GM12878 (cell line): ENCODE data around the gene CFAP52. TPM values are rescaled to one million over a fixed set of nuclear protein-coding genes. Genes with fewer than 3 reads are reported as not detected.

Source experiments
- ATF2 ChIP-seq: IDR thresholded peaks from 2 replicates; pipeline ENCODE4 v1.6.1; 2012; ENCODE audit warnings: low read length, inconsistent platforms
- CHD4 ChIP-seq: fragments of 200-600 bp; sonication (generic); IDR thresholded peaks from 2 replicates; pipeline ENCODE4 v1.6.1; 2016; ENCODE audit warnings: mild to moderate bottlenecking
- FOS ChIP-seq: IDR thresholded peaks from 3 replicates; pipeline ENCODE4 v1.6.1; 2011; ENCODE audit warnings: borderline replicate concordance; ENCODE audit not compliant: insufficient read length; ENCODE audit errors: extremely low read depth
- GABPA ChIP-seq: IDR thresholded peaks from 2 replicates; pipeline ENCODE4 v1.6.1; 2014; ENCODE audit warnings: antibody characterized with exemption, low read depth, mild to moderate bottlenecking, inconsistent platforms
- HCFC1 ChIP-seq: fragments of 150-350 bp; IDR thresholded peaks from 2 replicates; pipeline ENCODE4 v1.6.1; 2014; ENCODE audit warnings: low read length
- IRF5 ChIP-seq: fragments of 450-650 bp; IDR thresholded peaks from 2 replicates; pipeline ENCODE4 v1.6.1; 2017; ENCODE audit warnings: borderline replicate concordance
- POLR2A ChIP-seq: IDR thresholded peaks from 2 replicates; pipeline ENCODE4 v1.6.1; 2011; ENCODE audit warnings: low read depth, mild to moderate bottlenecking, low read length
- SP1 ChIP-seq: IDR thresholded peaks from one replicate; pipeline ENCODE4 v1.6.1; 2011; ENCODE audit warnings: low read depth, low read length
- ZNF622 ChIP-seq: fragments of 450-650 bp; IDR thresholded peaks from 2 replicates; pipeline ENCODE4 v1.6.1; 2017; ENCODE audit warnings: mild to moderate bottlenecking, inconsistent platforms
- ZNF687 ChIP-seq: fragments of 450-650 bp; IDR thresholded peaks from 2 replicates; pipeline ENCODE4 v1.6.1; 2017; ENCODE audit warnings: mild to moderate bottlenecking, moderate library complexity
- polyA plus RNA-seq, 11 experiments: library from polyadenylated mRNA; depleted of rRNA in 4 of 11; unstranded in 6 of 11; stranded (reverse) in 5 of 11; fragments of >200 nt; fragmentation: Nextera tagmentation in 4 of 11; fragmentation: Illumina TruSeq in 1 of 11; extraction: Ambion mirVana in 4 of 11; extraction: Trizol in 1 of 11; gene quantifications; 1 replicate in 1 of 11; 2 replicates in 10 of 11; pipeline versions ENCODE4 v1.2.1 to v1.2.3, GENCODE V29; 2011 to 2016; ENCODE audit warnings: inconsistent platforms in 2 of 11, missing spikeins in 2 of 11, low read depth in 1 of 11
- total RNA-seq, 4 experiments: library from RNA; depleted of rRNA in 3 of 4; stranded (reverse); fragments of >200 nt in 3 of 4; fragmentation: Illumina TruSeq in 1 of 4; extraction: Trizol in 1 of 4; gene quantifications; 2 replicates each; pipeline versions ENCODE4 v1.2.1 to v1.2.3, GENCODE V29; 2013 to 2021
- TF ChIP-seq, protein P1 (sequence below): fragments of 450-650 bp; conservative IDR thresholded peaks from 2 replicates; pipeline ENCODE4 v1.6.1; 2017; ENCODE audit warnings: mild to moderate bottlenecking, moderate library complexity
- TF ChIP-seq, protein P2 (sequence below): fragments of 450-650 bp; IDR thresholded peaks from 2 replicates; pipeline ENCODE4 v1.6.1; 2016; ENCODE audit warnings: mild to moderate bottlenecking
- TF ChIP-seq, protein P3 (sequence below): fragments of 450-650 bp; IDR thresholded peaks from 2 replicates; pipeline ENCODE4 v1.6.1; 2017; ENCODE audit warnings: mild to moderate bottlenecking
- TF ChIP-seq, protein P4 (sequence below): fragments of 150-350 bp; IDR thresholded peaks from 2 replicates; pipeline ENCODE4 v1.6.1; 2014; ENCODE audit warnings: mild to moderate bottlenecking, low read depth, low read length
- TF ChIP-seq, protein P5 (sequence below): IDR thresholded peaks from 2 replicates; pipeline ENCODE4 v1.6.1; 2012; ENCODE audit warnings: low read depth, low read length, improper control_type of control experiment

CFAP52 gene
- total and polyA plus RNA-seq, 10 of the 15 experiments (the other 5 are each of a cell fraction or from before 2014, with no cell fraction given), result 0.05 to 0.14 TPM; not detected in 8

DNA sequence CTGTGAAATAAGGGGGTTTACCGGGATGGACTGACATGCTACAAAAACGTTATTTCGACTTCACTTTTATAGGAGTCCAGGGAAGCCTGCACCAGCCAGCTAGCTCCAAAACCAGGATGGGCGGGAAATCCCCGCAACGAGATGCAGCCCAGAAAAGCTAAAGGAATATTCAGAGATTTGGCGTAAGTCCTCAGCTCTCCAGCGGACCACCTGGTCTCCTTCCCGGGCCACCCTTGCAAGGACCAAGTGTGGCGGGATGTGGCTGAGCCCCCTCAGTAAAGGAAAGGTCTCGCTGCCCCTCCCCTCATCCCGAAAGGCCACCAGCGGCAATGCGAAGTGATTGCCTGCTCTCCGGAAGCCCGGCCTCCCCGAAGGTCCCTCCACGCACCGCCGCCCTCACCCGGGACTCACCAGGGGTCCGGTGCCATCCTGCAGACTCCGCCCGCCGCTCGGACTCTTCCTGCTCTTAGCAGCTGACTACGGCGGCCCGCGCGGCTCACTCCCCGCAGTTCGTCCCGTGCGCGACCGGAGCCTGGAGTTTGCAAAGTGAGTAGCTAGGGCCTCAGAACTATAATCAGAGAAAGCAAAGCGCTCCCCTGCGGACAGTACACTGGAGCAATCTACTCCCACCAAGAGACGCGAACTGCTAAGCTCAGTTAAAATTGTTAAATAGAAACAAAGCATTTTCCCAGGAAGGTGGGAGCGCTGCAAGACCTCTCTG lies 901 bp upstream of the CFAP52 start, which contains the start of gene STX8 (continued):
- TF ChIP-seq, protein P1, sequence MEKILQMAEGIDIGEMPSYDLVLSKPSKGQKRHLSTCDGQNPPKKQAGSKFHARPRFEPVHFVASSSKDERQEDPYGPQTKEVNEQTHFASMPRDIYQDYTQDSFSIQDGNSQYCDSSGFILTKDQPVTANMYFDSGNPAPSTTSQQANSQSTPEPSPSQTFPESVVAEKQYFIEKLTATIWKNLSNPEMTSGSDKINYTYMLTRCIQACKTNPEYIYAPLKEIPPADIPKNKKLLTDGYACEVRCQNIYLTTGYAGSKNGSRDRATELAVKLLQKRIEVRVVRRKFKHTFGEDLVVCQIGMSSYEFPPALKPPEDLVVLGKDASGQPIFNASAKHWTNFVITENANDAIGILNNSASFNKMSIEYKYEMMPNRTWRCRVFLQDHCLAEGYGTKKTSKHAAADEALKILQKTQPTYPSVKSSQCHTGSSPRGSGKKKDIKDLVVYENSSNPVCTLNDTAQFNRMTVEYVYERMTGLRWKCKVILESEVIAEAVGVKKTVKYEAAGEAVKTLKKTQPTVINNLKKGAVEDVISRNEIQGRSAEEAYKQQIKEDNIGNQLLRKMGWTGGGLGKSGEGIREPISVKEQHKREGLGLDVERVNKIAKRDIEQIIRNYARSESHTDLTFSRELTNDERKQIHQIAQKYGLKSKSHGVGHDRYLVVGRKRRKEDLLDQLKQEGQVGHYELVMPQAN, result peak; percentile 86
- TF ChIP-seq, protein P2, sequence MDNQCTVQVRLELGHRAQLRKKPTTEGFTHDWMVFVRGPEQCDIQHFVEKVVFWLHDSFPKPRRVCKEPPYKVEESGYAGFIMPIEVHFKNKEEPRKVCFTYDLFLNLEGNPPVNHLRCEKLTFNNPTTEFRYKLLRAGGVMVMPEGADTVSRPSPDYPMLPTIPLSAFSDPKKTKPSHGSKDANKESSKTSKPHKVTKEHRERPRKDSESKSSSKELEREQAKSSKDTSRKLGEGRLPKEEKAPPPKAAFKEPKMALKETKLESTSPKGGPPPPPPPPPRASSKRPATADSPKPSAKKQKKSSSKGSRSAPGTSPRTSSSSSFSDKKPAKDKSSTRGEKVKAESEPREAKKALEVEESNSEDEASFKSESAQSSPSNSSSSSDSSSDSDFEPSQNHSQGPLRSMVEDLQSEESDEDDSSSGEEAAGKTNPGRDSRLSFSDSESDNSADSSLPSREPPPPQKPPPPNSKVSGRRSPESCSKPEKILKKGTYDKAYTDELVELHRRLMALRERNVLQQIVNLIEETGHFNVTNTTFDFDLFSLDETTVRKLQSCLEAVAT, result no peak
- TF ChIP-seq HCFC1 (peak; percentile 55; the same call in 1 of the 2 replicates), GABPA (0 out of 2 replicates have a peak, but pooled peaks have one; percentile 29), ZNF687 (peak; percentile 44; the same call in 1 of the 2 replicates), SP1 (peak; percentile 17), IRF5 (no peak), ZNF622 (no peak), FOS (no peak), ATF2 (no peak), POLR2A (peak; percentile 80), CHD4 (no peak)
- TF ChIP-seq, protein P3, sequence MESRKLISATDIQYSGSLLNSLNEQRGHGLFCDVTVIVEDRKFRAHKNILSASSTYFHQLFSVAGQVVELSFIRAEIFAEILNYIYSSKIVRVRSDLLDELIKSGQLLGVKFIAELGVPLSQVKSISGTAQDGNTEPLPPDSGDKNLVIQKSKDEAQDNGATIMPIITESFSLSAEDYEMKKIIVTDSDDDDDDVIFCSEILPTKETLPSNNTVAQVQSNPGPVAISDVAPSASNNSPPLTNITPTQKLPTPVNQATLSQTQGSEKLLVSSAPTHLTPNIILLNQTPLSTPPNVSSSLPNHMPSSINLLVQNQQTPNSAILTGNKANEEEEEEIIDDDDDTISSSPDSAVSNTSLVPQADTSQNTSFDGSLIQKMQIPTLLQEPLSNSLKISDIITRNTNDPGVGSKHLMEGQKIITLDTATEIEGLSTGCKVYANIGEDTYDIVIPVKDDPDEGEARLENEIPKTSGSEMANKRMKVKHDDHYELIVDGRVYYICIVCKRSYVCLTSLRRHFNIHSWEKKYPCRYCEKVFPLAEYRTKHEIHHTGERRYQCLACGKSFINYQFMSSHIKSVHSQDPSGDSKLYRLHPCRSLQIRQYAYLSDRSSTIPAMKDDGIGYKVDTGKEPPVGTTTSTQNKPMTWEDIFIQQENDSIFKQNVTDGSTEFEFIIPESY, result no peak
- TF ChIP-seq, protein P4, sequence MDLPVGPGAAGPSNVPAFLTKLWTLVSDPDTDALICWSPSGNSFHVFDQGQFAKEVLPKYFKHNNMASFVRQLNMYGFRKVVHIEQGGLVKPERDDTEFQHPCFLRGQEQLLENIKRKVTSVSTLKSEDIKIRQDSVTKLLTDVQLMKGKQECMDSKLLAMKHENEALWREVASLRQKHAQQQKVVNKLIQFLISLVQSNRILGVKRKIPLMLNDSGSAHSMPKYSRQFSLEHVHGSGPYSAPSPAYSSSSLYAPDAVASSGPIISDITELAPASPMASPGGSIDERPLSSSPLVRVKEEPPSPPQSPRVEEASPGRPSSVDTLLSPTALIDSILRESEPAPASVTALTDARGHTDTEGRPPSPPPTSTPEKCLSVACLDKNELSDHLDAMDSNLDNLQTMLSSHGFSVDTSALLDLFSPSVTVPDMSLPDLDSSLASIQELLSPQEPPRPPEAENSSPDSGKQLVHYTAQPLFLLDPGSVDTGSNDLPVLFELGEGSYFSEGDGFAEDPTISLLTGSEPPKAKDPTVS, result no peak
- TF ChIP-seq, protein P5, sequence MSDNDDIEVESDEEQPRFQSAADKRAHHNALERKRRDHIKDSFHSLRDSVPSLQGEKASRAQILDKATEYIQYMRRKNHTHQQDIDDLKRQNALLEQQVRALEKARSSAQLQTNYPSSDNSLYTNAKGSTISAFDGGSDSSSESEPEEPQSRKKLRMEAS, result no peak
